ENCODE data around the gene RIMS1.

RIMS1 gene

GRCh38 chr6:72031471-72031870, 145.1 kb downstream of the RIMS1 start:
- Histone ChIP-seq H3K79me2 (ENCODE audit: low read length) (no peaks in the 10 kb centered on the region), H3K4me3 (ENCODE audit: low read length) (no peak overlapping the region), H2AFZ (ENCODE audit: low read depth, low read length) (peak overlapping the region; percentile 49; the same call in 1 of the 2 replicates), H3K27me3 (ENCODE audit: low read depth, low read length) (no peaks in the 10 kb centered on the region), H3K9me3 (ENCODE audit: insufficient read depth, low read length) (no peaks in the 10 kb centered on the region), H3K27ac (ENCODE audit: low read length) (no peak overlapping the region), H3K4me2 (ENCODE audit: low read length) (no peak overlapping the region), H3K9ac (ENCODE audit: low read length) (no peak overlapping the region), H4K20me1 (ENCODE audit: insufficient read depth, low read length) (no peaks in the 10 kb centered on the region), H3K4me1 (ENCODE audit: low read length) (no peaks in the 10 kb centered on the region), H3K36me3 (replicated peaks; ENCODE audit: low read depth, low read length) (no peaks in the 10 kb centered on the region)
- no peak for TF ChIP-seq CTCF (IDR thresholded peaks at IDR 0.05; ENCODE audit: low read depth, low read length)
- TF ChIP-seq EZH2phosphoT487 (IDR thresholded peaks at IDR 0.05; ENCODE audit: low read depth): no peak

- no peaks in the 10 kb centered on the region for H3K9me3 ChIP-seq (ENCODE audit: insufficient read depth, low read length)
- H3K9ac ChIP-seq (ENCODE audit: low read length): no peak overlapping the region
Measured at GRCh38 chr6:72032086-72032485, 145.7 kb downstream of the RIMS1 start.

GRCh38 chr6:72035486-72035885, 149.1 kb downstream of the RIMS1 start:
- Histone ChIP-seq H3K9me3 (ENCODE audit: insufficient read depth, low read length) (no peaks in the 10 kb centered on the region), H3K4me3 (ENCODE audit: low read length) (no peak overlapping the region), H3K4me2 (ENCODE audit: low read length) (no peak overlapping the region), H3K4me1 (ENCODE audit: low read length) (no peaks in the 10 kb centered on the region), H3K27ac (ENCODE audit: low read length) (no peak overlapping the region), H4K20me1 (ENCODE audit: insufficient read depth, low read length) (no peaks in the 10 kb centered on the region), H3K36me3 (replicated peaks; ENCODE audit: low read depth, low read length) (no peaks in the 10 kb centered on the region), H2AFZ (ENCODE audit: low read depth, low read length) (no peak overlapping the region), H3K9ac (ENCODE audit: low read length) (no peak overlapping the region), H3K27me3 (ENCODE audit: low read depth, low read length) (no peaks in the 10 kb centered on the region), H3K79me2 (ENCODE audit: low read length) (no peaks in the 10 kb centered on the region)
- TF ChIP-seq EZH2phosphoT487 (IDR thresholded peaks at IDR 0.05; ENCODE audit: low read depth) (no peak), CTCF (IDR thresholded peaks at IDR 0.05; ENCODE audit: low read depth, low read length) (no peak)

More at GRCh38 chr6:72032086-72032485, 145.7 kb downstream of the RIMS1 start:
- Histone ChIP-seq H3K27me3 (ENCODE audit: low read depth, low read length) (no peaks in the 10 kb centered on the region), H3K27ac (ENCODE audit: low read length) (no peak overlapping the region), H3K4me1 (ENCODE audit: low read length) (no peaks in the 10 kb centered on the region), H3K4me2 (ENCODE audit: low read length) (no peak overlapping the region), H2AFZ (ENCODE audit: low read depth, low read length) (peak overlapping the region; percentile 11; the same call in 1 of the 2 replicates), H3K79me2 (ENCODE audit: low read length) (no peaks in the 10 kb centered on the region), H3K4me3 (ENCODE audit: low read length) (no peak overlapping the region), H4K20me1 (ENCODE audit: insufficient read depth, low read length) (no peaks in the 10 kb centered on the region), H3K36me3 (replicated peaks; ENCODE audit: low read depth, low read length) (no peaks in the 10 kb centered on the region)
- TF ChIP-seq CTCF (IDR thresholded peaks at IDR 0.05; ENCODE audit: low read depth, low read length) (no peak), EZH2phosphoT487 (IDR thresholded peaks at IDR 0.05; ENCODE audit: low read depth) (no peak)

GRCh38 chr6:72035966-72036365, 149.6 kb downstream of the RIMS1 start:
- Histone ChIP-seq H3K36me3 (replicated peaks; ENCODE audit: low read depth, low read length) (no peaks in the 10 kb centered on the region), H3K9me3 (ENCODE audit: insufficient read depth, low read length) (no peaks in the 10 kb centered on the region), H3K9ac (ENCODE audit: low read length) (no peak overlapping the region), H3K27me3 (ENCODE audit: low read depth, low read length) (no peaks in the 10 kb centered on the region), H3K4me2 (ENCODE audit: low read length) (no peak overlapping the region), H3K4me3 (ENCODE audit: low read length) (no peak overlapping the region), H3K79me2 (ENCODE audit: low read length) (no peaks in the 10 kb centered on the region), H4K20me1 (ENCODE audit: insufficient read depth, low read length) (no peaks in the 10 kb centered on the region), H2AFZ (ENCODE audit: low read depth, low read length) (no peak overlapping the region), H3K27ac (ENCODE audit: low read length) (no peak overlapping the region), H3K4me1 (ENCODE audit: low read length) (no peaks in the 10 kb centered on the region)
- TF ChIP-seq CTCF (IDR thresholded peaks at IDR 0.05; ENCODE audit: low read depth, low read length) (no peak), EZH2phosphoT487 (IDR thresholded peaks at IDR 0.05; ENCODE audit: low read depth) (no peak)

All from OCI-LY3 (cell line).